UCSD-AML1 (cell line): ENCODE data around the gene TMEM181.
A peak's percentile ranks its signal among the peaks of the same experiment; 100 is the strongest.
"Not testable (repeated sequence)": the region's sequence is repeated elsewhere in the genome, so short reads cannot be mapped to it uniquely, and the experiment has no call there.

Source experiments
- DNase-seq: peaks from one replicate; lab custom pipeline; 2025; ENCODE audit not compliant: unreplicated experiment; lab: John Stamatoyannopoulos, UW

TMEM181 gene

GRCh38 chr6:158620963-158621693 lies 61.2 kb downstream of the TMEM181 start:
- no peak for DNase-seq

DNA sequence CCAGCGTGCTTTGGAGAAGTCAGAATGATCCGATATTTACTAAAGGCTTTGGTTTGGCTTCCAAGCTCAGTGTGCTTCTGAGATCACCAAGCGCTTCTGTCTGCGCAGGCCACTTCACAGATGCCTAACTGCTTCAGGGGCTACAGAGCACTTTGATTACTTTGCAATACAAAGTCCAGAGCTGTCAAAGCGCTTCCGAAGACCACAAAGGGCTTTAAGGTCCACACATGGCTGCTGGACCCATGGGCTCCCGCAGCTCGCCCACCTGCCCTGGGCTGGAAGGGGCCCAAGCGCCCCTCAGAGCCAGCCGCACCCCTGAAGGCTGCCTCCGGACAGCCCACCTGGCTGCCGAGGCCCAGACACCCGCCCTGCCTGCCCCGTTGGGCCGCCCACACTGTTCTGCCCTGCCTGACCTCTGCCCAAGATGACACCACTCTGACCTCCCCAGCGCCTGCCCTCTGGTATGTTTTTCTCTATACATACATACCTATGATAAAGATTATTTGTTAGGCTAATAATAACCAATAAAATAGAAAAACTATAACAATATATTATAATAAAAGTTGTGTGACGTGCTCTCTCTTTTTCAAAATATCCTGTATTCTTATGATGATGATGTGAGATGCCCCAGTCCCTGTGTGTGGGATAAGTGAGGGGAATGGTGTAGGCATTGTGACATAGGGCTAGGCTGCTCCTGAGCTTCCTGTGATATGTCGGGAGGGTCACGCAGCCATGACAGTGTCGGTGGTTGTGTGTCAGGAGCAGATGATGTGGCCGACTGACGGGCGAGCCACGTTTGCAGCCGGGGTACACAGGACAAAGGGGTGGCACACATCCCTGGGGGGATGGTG lies 62.0 kb downstream of the TMEM181 start:
- DNase-seq: no peak

GRCh38 chr6:158622545-158623190 lies 62.8 kb downstream of the TMEM181 start:
- no peak for DNase-seq

- DNase-seq: no peak
Measured at GRCh38 chr6:158624684-158625682, 65.1 kb downstream of the TMEM181 start.

DNA sequence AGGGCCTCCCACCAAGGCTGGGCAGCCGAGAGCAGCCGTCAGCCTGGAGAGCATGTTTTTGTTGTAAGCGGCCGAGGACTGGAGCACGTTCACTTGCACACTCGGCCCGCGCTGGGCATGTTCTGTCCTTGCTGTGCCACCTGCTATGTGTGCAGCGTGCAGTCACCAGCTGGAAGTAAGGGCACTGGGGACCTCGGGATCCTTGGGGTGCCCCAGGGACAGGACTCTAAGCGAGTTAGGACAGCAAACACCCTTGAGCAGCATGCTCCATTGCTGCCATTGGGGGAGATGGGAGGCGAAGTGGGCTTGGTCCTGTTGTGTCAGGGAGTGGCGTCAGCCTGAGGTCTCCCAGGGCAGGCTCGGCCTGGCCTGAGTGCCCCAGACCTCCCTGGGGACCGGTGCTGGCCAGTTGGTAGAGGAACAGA lies 66.0 kb downstream of the TMEM181 start:
- no peak for DNase-seq

GRCh38 chr6:158626360-158627167 lies 66.7 kb downstream of the TMEM181 start:
- no peak for DNase-seq

GRCh38 chr6:158627168-158627939 lies 67.5 kb downstream of the TMEM181 start:
- DNase-seq: no peak

DNA sequence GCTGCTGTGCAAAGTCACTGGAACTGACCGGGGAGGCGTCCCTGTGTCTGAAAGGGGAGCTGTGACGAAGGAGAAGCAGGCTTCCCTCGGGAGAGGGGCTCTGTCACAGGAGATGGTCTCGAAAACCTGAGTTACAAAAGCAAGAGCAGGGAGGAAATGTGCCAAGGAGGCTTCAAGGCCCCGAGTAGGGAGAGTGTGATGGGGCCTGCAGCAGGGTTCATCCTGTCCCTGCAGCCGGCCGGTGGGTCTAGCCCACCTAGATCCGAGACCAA lies 68.0 kb downstream of the TMEM181 start:
- DNase-seq: no peak

DNA sequence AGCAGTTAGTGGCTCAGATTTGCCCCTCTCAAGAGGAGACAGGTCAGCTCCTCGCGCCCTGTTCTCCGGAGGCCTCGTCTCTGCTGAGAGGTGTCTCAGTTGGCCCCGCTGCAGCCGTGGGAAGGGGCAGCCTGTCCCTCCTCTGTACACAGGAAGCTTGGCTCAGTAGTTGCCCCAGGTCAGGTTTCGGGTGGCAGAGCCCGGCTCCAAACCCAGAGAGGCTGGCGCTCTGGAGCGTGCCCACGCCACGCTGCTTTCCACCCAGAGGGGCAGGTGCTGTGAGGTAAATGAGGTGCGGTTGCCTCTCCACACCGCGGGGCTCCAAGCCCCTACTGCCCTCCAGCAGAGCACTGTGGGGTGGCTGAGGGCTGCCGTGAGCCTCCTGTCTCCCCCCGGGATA lies 68.7 kb downstream of the TMEM181 start:
- no peak for DNase-seq

- DNase-seq: no peak
Measured at GRCh38 chr6:158629367-158630221, 69.7 kb downstream of the TMEM181 start.

GRCh38 chr6:158630938-158631616 lies 71.2 kb downstream of the TMEM181 start:
- no peak for DNase-seq

DNA sequence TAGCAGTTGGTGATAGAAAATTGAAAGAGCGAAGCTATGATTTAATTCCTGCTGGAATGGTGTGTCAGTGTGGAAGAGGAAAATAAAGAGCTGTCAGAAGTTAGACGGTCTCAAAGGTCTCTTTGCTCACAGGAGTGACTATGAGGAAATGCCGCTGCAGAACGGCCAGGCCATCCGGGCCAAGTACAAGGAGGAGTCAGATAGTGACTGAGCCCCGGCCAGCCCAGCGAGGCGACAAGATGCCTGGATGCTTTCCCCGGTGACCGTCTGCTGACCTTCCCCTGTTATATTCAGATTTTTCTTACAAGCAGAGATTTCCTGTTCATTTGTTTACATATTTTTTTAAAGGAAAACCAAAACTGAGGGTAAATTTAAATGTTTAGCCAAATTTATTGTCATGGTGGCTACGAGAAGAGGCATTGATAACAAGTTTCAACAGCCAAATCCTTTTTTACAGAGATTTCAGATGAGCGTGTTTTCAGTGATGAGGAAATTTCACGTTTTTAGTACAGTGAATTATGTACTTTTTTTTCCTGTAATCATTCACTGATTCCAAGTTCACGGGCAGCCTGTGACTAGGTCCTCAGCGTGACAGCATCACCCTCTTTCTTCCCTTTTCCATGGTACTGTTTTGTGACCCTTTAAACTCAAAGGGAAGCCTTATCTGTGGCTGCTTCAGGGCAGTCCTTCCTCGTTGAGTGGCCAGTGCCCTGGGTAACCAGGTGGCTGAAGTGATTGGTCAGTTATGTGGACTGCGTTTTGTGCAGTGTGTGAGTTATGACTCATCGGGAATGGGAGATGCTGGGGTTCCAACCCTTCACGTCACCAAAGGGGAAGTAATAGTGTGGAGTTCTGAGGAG lies 72.0 kb downstream of the TMEM181 start:
- peak; percentile 53 for DNase-seq

GRCh38 chr6:158632538-158633119 lies 72.7 kb downstream of the TMEM181 start:
- DNase-seq: not testable (repeated sequence)

DNA sequence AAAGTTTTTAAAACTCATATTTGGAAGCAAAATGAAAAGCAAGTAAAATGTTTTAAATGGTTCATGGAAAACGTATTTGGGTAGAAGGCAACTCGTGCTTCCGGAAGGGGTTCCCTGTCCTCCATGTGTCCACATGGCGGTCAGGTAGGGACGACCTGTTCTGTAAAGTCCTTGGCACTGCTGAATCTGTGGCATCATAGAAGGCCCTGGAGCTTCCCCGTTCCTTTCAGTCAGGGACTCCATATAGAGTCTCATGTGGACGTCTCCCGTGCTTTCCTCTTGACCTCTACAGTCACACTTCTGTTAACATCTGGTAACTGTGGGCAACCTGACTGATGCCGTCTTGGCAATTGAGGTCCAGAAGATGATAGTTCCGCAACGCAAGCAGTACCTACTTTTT lies 73.2 kb downstream of the TMEM181 start:
- DNase-seq: no peak

- DNase-seq: no peak
Measured at GRCh38 chr6:158634695-158635426, 75.0 kb downstream of the TMEM181 start.
